H1 (cell line): Measurements from ENCODE around the gene CDC42EP4. TPM values are rescaled to one million over a fixed set of nuclear protein-coding genes. Genes with fewer than 3 reads are reported as not detected.
"Not testable (repeated sequence)": the region's sequence is repeated elsewhere in the genome, so short reads cannot be mapped to it uniquely, and the experiment has no call there.

Experiments used
- CTCF ChIA-PET: fragments of 300-600 bp; sonication (Branson Sonifier 250); formaldehyde crosslinking; loops from one replicate; lab custom pipeline; 2021; ENCODE audit not compliant: partially characterized antibody; lab: Charles Lee
- POLR2A ChIA-PET: fragments of 300-600 bp; sonication (Branson Sonifier 250); formaldehyde crosslinking; loops from one replicate; lab custom pipeline; 2021; ENCODE audit warnings: inconsistent platforms; ENCODE audit not compliant: partially characterized antibody; lab: Charles Lee
- DNase-seq, 2 experiments: peaks; one replicate each; pipeline versions ENCODE4 v3.0.0 to v3.0.0-alpha.2; 2010 to 2022; ENCODE audit warnings: low spot score in 2 of 2, low read depth in 1 of 2, mixed read lengths in 1 of 2
- FAIRE-seq: peaks from 2 replicates; lab custom pipeline; 2011; peaks lifted over from hg19 to GRCh38; lab: Jason Lieb, UNC
- H2AFZ ChIP-seq: 2 replicates; pipeline ENCODE4 v1.8.1; 2012; ENCODE audit warnings: low read length, inconsistent platforms
- H2AK5ac ChIP-seq: 2 replicates; pipeline ENCODE4 v1.6.1; 2013; ENCODE audit warnings: low read depth, low read length
- H2BK120ac ChIP-seq: replicated peaks from 2 replicates; pipeline ENCODE3; 2013; ENCODE audit warnings: low read depth, low read length, inconsistent platforms
- H2BK12ac ChIP-seq: 2 replicates; pipeline ENCODE4 v1.6.1; 2013; ENCODE audit warnings: low read depth, low read length
- H2BK15ac ChIP-seq: 2 replicates; pipeline ENCODE4 v1.6.1; 2013; ENCODE audit warnings: low read length
- H2BK20ac ChIP-seq: 2 replicates; pipeline ENCODE4 v1.6.1; 2013; ENCODE audit warnings: low read length
- H2BK5ac ChIP-seq: 2 replicates; pipeline ENCODE4 v1.6.1; 2013; ENCODE audit warnings: low read depth, low read length
- H3K14ac ChIP-seq: 2 replicates; pipeline ENCODE4 v1.6.1; 2013; ENCODE audit warnings: inconsistent platforms; ENCODE audit not compliant: insufficient read length
- H3K18ac ChIP-seq: 2 replicates; pipeline ENCODE4 v1.6.1; 2013; ENCODE audit warnings: low read length; ENCODE audit errors: extremely low read depth
- H3K23ac ChIP-seq: 2 replicates; pipeline ENCODE4 v1.6.1; 2013; ENCODE audit warnings: inconsistent platforms; ENCODE audit not compliant: insufficient read length
- H3K23me2 ChIP-seq: 2 replicates; pipeline ENCODE4 v1.6.1; 2013; ENCODE audit warnings: low read depth, low read length
- H3K27ac ChIP-seq: 2 replicates; pipeline ENCODE4 v1.6.1; 2011; ENCODE audit warnings: low read depth, low read length, inconsistent platforms
- H3K27me3 ChIP-seq, 4 experiments: replicated peaks in 1 of 4; 1 replicate in 1 of 4; 2 replicates in 3 of 4; pipeline versions ENCODE4 v1.6.1 to v1.8.1; 2011 to 2013; ENCODE audit warnings: low read length in 3 of 4, mild to moderate bottlenecking in 3 of 4, inconsistent platforms in 2 of 4, mixed read lengths in 2 of 4, moderate library complexity in 1 of 4; ENCODE audit not compliant: control insufficient read depth in 3 of 4, insufficient read depth in 3 of 4; ENCODE audit errors: extremely low read depth in 1 of 4
- H3K36me3 ChIP-seq, 4 experiments: 2 replicates each; pipeline versions ENCODE4 v1.6.1 to v1.8.1; 2011 to 2013; ENCODE audit warnings: mild to moderate bottlenecking in 4 of 4, low read length in 3 of 4, moderate library complexity in 2 of 4, control low read depth in 1 of 4, inconsistent platforms in 1 of 4; ENCODE audit not compliant: insufficient read depth in 4 of 4, control insufficient read depth in 2 of 4
- H3K4ac ChIP-seq: replicated peaks from 2 replicates; pipeline ENCODE3; 2013; ENCODE audit warnings: low read length, low read depth, mixed read lengths, inconsistent platforms; ENCODE audit not compliant: insufficient read length
- H3K4me1 ChIP-seq, 4 experiments: replicated peaks in 1 of 4; 1 replicate in 1 of 4; 2 replicates in 3 of 4; pipeline versions ENCODE4 v1.6.1 to v1.8.1; 2011 to 2013; ENCODE audit warnings: low read length in 3 of 4, inconsistent platforms in 2 of 4, mixed read lengths in 1 of 4; ENCODE audit not compliant: insufficient read depth in 4 of 4, control insufficient read depth in 3 of 4
- H3K4me2 ChIP-seq, 2 experiments: 2 replicates each; pipeline versions ENCODE4 v1.6.1 to v1.8.1; 2011 to 2013; ENCODE audit warnings: low read depth in 2 of 2, low read length in 2 of 2, control low read depth in 1 of 2, inconsistent platforms in 1 of 2, mild to moderate bottlenecking in 1 of 2; ENCODE audit not compliant: insufficient read depth in 1 of 2
- H3K4me3 ChIP-seq, 4 experiments: fragments of 200-600, 300-600 bp in 1 of 4; sonication (generic), shearing (Covaris generic), sonication (Bioruptor Twin) in 1 of 4; 2 replicates each; pipeline versions ENCODE4 v1.5.1 to v1.8.1; 2011 to 2016; ENCODE audit warnings: low read length in 4 of 4, low read depth in 3 of 4, control low read depth in 2 of 4, inconsistent platforms in 2 of 4, mild to moderate bottlenecking in 2 of 4, mixed read lengths in 1 of 4, moderate library complexity in 1 of 4; ENCODE audit not compliant: insufficient read depth in 2 of 4; ENCODE audit errors: extremely low read depth in 1 of 4
- H3K56ac ChIP-seq: replicated peaks from 2 replicates; pipeline ENCODE3; 2013; ENCODE audit warnings: low read depth, mild to moderate bottlenecking, mixed read lengths, low read length, inconsistent platforms; ENCODE audit not compliant: insufficient read length
- H3K79me1 ChIP-seq: 2 replicates; pipeline ENCODE4 v1.6.1; 2013; ENCODE audit warnings: low read depth, low read length, control low read depth
- H3K79me2 ChIP-seq, 2 experiments: 2 replicates each; pipeline versions ENCODE4 v1.6.1 to v1.8.1; 2012 to 2013; ENCODE audit warnings: low read length in 2 of 2, mild to moderate bottlenecking in 2 of 2, inconsistent platforms in 1 of 2; ENCODE audit not compliant: insufficient read depth in 2 of 2, control insufficient read depth in 1 of 2
- H3K9ac ChIP-seq, 4 experiments: replicated peaks in 1 of 4; 1 replicate in 1 of 4; 2 replicates in 3 of 4; pipeline versions ENCODE4 v1.6.1 to v1.8.1; 2011 to 2013; ENCODE audit warnings: low read depth in 3 of 4, low read length in 3 of 4, control low read depth in 2 of 4, mild to moderate bottlenecking in 2 of 4, moderate library complexity in 2 of 4, inconsistent platforms in 1 of 4; ENCODE audit errors: extremely low read depth in 1 of 4
- H3K9me3 ChIP-seq, 2 experiments: 2 replicates each; pipeline versions ENCODE4 v1.6.1 to v1.8.1; 2012 to 2013; ENCODE audit warnings: mild to moderate bottlenecking in 2 of 2, moderate library complexity in 2 of 2, control low read depth in 1 of 2, inconsistent platforms in 1 of 2, low read depth in 1 of 2, low read length in 1 of 2, mixed read lengths in 1 of 2; ENCODE audit not compliant: insufficient read depth in 2 of 2
- H4K20me1 ChIP-seq, 2 experiments: replicated peaks in 1 of 2; 2 replicates each; pipeline versions ENCODE3 to v1.8.1; 2011 to 2013; ENCODE audit warnings: inconsistent platforms in 2 of 2, low read length in 2 of 2, mild to moderate bottlenecking in 1 of 2; ENCODE audit not compliant: insufficient read depth in 2 of 2, control insufficient read depth in 1 of 2
- H4K5ac ChIP-seq: 2 replicates; pipeline ENCODE4 v1.6.1; 2013; ENCODE audit warnings: low read length, low read depth, mixed read lengths, inconsistent platforms; ENCODE audit not compliant: insufficient read length
- H4K8ac ChIP-seq: 2 replicates; pipeline ENCODE4 v1.8.0; 2013; ENCODE audit warnings: mild to moderate bottlenecking, moderate library complexity, low read length, inconsistent platforms; ENCODE audit not compliant: insufficient read depth; ENCODE audit errors: extremely low read depth
- H4K91ac ChIP-seq: replicated peaks from 2 replicates; pipeline ENCODE3; 2013; ENCODE audit warnings: low read length, mixed read lengths, inconsistent platforms; ENCODE audit not compliant: insufficient read length
- WGBS, 2 experiments: shearing (Covaris generic) in 1 of 2; methylation state at CpG; one replicate each; pipeline versions ENCODE4 v1.1.6 to v1.1.7; 2013 to 2015; ENCODE audit warnings: low lambda C conversion rate in 2 of 2, mixed read lengths in 2 of 2, inconsistent platforms in 1 of 2, low coverage in 1 of 2, missing lambda C conversion rate in 1 of 2; ENCODE audit not compliant: insufficient replicate concordance in 2 of 2, insufficient coverage in 1 of 2, insufficient read length in 1 of 2; ENCODE audit errors: extremely low coverage in 1 of 2, missing lambda C conversion rate in 1 of 2; 5-methylcytosine and 5-hydroxymethylcytosine counted together
- polyA plus RNA-seq, 7 experiments: library from polyadenylated mRNA; depleted of rRNA in 3 of 7; stranded (reverse) in 5 of 7; unstranded in 2 of 7; fragments of >200 nt in 5 of 7; fragments of 200-250 nt in 2 of 7; gene quantifications; 1 replicate in 5 of 7; 2 replicates in 1 of 7; 4 replicates in 1 of 7; pipeline versions ENCODE4 v1.2.1 to v1.2.3, GENCODE V29; 2011 to 2013; ENCODE audit warnings: missing spikeins in 2 of 7, mixed read lengths in 2 of 7
- total RNA-seq: library from RNA; stranded (reverse); fragmentation: NEBNext Ultra II Directional; extraction: Animal tissue kit (Norgen Biotek cat#: 25700); gene quantifications from 2 replicates; pipeline ENCODE4 v1.2.1, GENCODE V29; 2021

The CDC42EP4 gene
- total and polyA plus RNA-seq, 2 of the 8 experiments (the other 6 are each of a cell fraction or from before 2014, with no cell fraction given) = 8.8 to 12.6 TPM

DNA sequence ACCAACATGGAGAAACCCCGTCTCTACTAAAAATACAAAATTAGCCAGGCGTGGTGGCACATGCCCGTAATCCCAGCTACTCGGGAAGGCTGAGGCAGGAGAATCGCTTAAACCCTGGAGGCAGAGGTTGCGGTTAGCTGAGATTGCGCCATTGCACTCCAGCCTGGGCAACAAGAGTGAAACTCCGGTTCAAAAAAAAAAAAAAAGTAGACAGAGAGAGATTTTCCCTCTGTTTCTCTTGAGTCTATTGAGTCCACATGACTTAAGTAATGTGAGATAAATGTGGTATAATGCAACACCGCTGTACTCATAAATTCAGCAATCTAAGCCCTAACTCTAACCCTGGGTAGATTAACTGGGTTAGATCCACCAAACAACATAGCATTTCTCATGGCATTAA, 21.6 kb upstream of the CDC42EP4 start:
- not testable (repeated sequence) for H2BK5ac ChIP-seq, H3K18ac ChIP-seq, FAIRE-seq, H3K79me2 ChIP-seq, H3K4me3 ChIP-seq, H3K14ac ChIP-seq, H3K9me3 ChIP-seq, H3K56ac ChIP-seq, H3K9ac ChIP-seq, H2BK20ac ChIP-seq, H4K8ac ChIP-seq, DNase-seq, H3K36me3 ChIP-seq, H3K79me1 ChIP-seq, H2BK12ac ChIP-seq, H4K5ac ChIP-seq, H3K4me1 ChIP-seq, H3K4ac ChIP-seq, H2AFZ ChIP-seq, H3K4me2 ChIP-seq, H3K27ac ChIP-seq, H2BK120ac ChIP-seq, H3K27me3 ChIP-seq, H3K23me2 ChIP-seq, H2BK15ac ChIP-seq, H2AK5ac ChIP-seq, H4K20me1 ChIP-seq, H4K91ac ChIP-seq, H3K23ac ChIP-seq
- CTCF ChIA-PET = interaction anchor here (0.9 to 1.3 kb wide), 2 partner anchors 22 to 26 kb away, joined by 3 to 9 read pairs; partner anchors contain the start of gene CDC42EP4
- POLR2A ChIA-PET = interaction anchor here (1.1 kb wide), 1 partner anchor 11 kb away, joined by 3 read pairs; no protein-coding TSS in a partner anchor
- 97% methylated on average over 8 of the region's 9 CpGs; no CpG with 5 or more reads in 1 of the 2 experiments for WGBS, 2 experiments
